ENCODE results near the gene RALGDS.
A peak's percentile ranks its signal among the peaks of the same experiment; 100 is the strongest.
"Not testable (repeated sequence)": the region's sequence is repeated elsewhere in the genome, so short reads cannot be mapped to it uniquely, and the experiment has no call there.

Gene RALGDS

DNA sequence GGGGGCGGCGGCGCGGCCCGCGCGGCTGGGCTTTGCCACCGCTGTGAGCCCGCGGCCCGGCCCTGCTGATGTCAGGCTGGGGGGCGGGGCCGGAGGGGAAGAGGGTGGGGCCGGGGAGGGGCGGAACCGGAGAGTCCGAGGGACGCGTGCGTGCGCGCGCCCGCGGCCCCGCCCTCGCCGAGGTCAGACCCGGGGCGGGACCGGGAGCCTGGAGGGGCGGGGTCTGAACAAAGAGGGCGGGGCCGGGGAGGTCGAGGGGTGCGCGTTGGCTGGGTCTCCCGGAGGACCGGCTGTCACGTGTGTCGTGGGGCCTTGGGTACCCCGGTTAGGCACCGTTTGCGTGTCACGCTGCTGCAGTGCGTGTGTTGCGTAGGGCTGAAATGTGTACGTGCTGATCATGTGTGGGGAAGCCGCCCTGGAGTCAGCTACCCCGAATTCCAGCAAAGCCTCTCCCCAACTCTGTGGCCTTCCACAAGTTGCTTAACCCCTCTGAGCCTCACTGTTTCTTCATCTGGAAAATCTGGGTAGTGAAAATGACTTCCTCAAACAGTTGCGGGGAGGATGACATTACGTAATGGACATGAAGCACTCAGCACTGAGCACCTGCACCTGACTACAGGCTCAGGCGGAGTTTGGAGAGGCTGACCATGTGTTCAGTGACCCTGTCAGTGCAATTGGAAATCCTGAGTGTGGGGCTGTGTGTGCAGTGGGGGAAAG is at the start of gene RALGDS:
RALGDS (minus strand) TSS at position 43 of the 717 bp plus-strand sequence. CDS start 86 bp downstream, outside the sequence.
- no peaks in the 10 kb centered on the region for H3K9me3 Mint-ChIP-seq
- H3K4me1 Mint-ChIP-seq: peaks cover 65% of the 10 kb centered on the region
- peaks cover 2% of the 10 kb centered on the region for H3K36me3 Mint-ChIP-seq (ENCODE audit: low read depth)
- H3K27me3 Mint-ChIP-seq: no peaks in the 10 kb centered on the region
- peak within 1 kb of the TSS; percentile 84 for H3K27ac Mint-ChIP-seq
- DNase-seq (peak; percentile 93), ATAC-seq (peak; percentile 75)
- peak within 1 kb of the TSS; percentile 76 for H3K4me3 Mint-ChIP-seq

GRCh38 chr9:133170716-133171115 is 49.7 kb upstream of the RALGDS start:
- Mint-ChIP-seq H3K27ac (no peak overlapping the region), H3K4me3 (no peak overlapping the region), H3K27me3 (peaks cover 4% of the 10 kb centered on the region), H3K4me1 (no peaks in the 10 kb centered on the region), H3K36me3 (ENCODE audit: low read depth) (no peaks in the 10 kb centered on the region), H3K9me3 (no peaks in the 10 kb centered on the region)
- DNase-seq: no peak
- no peak for ATAC-seq

DNA sequence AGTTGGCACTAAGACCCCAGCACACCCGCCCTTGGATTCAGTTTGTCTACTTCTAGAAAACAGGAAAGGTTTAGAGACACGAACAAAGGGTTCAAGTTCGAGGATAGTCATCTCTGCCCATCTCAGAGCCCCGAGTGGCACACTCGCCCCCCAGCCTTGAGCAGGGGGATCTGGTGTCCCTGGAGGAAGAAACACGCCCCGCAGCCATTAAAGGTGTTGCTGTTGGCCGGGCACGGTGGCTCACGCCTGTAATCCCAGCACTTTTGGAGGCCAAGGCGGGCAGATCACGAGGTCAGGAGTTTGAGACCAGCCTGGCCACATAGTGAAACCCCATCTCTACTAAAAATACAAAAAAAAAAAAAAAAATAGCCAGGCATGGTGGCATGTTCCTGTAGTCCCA is 48.6 kb upstream of the RALGDS start:
- not testable (repeated sequence) for H3K9me3 Mint-ChIP-seq; DNase-seq; H3K27me3 Mint-ChIP-seq; ATAC-seq; H3K36me3 Mint-ChIP-seq (ENCODE audit: low read depth); H3K4me1 Mint-ChIP-seq; H3K4me3 Mint-ChIP-seq; H3K27ac Mint-ChIP-seq

GRCh38 chr9:133169102-133169501 is 48.1 kb upstream of the RALGDS start:
- ATAC-seq (no peak), DNase-seq (no peak)
- Mint-ChIP-seq H3K9me3 (no peaks in the 10 kb centered on the region), H3K27me3 (peaks cover 8% of the 10 kb centered on the region), H3K27ac (no peak overlapping the region), H3K36me3 (ENCODE audit: low read depth) (no peaks in the 10 kb centered on the region), H3K4me1 (no peaks in the 10 kb centered on the region), H3K4me3 (no peak overlapping the region)

DNA sequence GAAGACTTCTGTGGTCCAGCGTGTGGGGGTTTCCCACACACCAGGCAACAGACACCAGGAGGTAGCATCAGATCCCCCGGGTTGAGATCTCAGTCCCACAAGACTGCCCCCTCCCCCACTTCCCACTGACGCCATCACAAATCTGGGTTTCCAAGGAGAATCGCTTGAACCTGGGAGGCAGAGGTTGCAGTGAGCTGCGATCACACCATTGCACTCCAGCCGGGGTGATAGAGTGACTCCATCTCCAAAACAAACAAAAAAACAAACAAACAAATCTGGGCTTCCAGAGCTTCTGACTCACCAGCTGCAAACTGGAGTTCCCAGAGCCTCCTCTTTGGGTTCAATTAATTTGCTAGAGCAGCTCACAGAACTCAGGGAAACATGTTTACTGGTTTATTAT is 47.4 kb upstream of the RALGDS start:
- Mint-ChIP-seq H3K36me3 (ENCODE audit: low read depth) (no peaks in the 10 kb centered on the region), H3K4me3 (no peak overlapping the region), H3K27ac (no peak overlapping the region), H3K9me3 (no peaks in the 10 kb centered on the region), H3K4me1 (peaks cover 2% of the 10 kb centered on the region), H3K27me3 (peaks cover 8% of the 10 kb centered on the region)
- ATAC-seq (no peak), DNase-seq (no peak)

GRCh38 chr9:133167769-133168168 is 46.7 kb upstream of the RALGDS start:
- no peak overlapping the region for H3K4me3 Mint-ChIP-seq
- DNase-seq (no peak), ATAC-seq (no peak)
- no peak overlapping the region for H3K27ac Mint-ChIP-seq
- peaks cover 8% of the 10 kb centered on the region for H3K27me3 Mint-ChIP-seq
- peaks cover 2% of the 10 kb centered on the region for H3K4me1 Mint-ChIP-seq
- no peaks in the 10 kb centered on the region for H3K9me3 Mint-ChIP-seq
- no peaks in the 10 kb centered on the region for H3K36me3 Mint-ChIP-seq (ENCODE audit: low read depth)

DNA sequence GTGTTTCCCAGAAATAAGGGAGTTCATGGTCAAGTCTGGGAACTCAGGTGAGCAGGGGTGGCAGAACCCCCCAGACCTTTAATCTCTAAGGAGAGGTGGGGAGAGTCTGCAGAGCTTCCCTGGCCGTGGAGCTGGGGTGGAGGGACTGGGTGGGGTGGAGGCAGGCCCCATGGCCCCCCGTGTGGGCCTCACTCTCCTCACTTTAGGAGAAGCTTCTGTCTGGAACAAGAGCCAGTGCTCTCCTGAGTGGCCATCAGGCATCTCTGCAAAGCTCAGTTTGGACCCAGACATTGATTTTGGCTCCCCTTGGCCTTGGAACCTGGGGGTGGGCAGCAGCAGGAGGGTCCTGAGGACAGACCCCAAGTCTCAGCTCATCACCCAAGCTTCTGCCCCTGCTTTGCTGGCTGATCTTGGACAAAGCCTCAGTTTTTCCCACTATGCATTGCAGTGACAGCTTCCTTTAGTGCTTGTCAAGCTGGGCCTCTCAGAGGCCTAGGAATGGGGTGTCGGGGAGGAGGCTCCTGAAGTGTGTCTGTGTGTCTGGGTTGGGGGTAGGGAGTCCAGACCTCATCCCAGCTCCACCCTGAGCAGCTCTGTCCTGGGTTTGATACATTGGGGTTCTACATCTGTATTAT is 46.2 kb upstream of the RALGDS start:
- Mint-ChIP-seq H3K27ac (no peak overlapping the region), H3K27me3 (peaks cover 8% of the 10 kb centered on the region), H3K4me3 (no peak overlapping the region), H3K36me3 (ENCODE audit: low read depth) (no peaks in the 10 kb centered on the region), H3K4me1 (peaks cover 2% of the 10 kb centered on the region), H3K9me3 (no peaks in the 10 kb centered on the region)
- DNase-seq (no peak), ATAC-seq (no peak)

- no peak for ATAC-seq
These were observed 45.4 kb upstream of the RALGDS start for GRCh38 chr9:133166392-133166791.

GRCh38 chr9:133165452-133165730 is 44.4 kb upstream of the RALGDS start:
- Mint-ChIP-seq H3K4me1 (peaks cover 2% of the 10 kb centered on the region), H3K36me3 (ENCODE audit: low read depth) (peaks cover 2% of the 10 kb centered on the region), H3K9me3 (no peaks in the 10 kb centered on the region), H3K27ac (no peak overlapping the region), H3K4me3 (no peak overlapping the region), H3K27me3 (peaks cover 6% of the 10 kb centered on the region)
- no peak for DNase-seq
- no peak for ATAC-seq

More at GRCh38 chr9:133166392-133166791, 45.4 kb upstream of the RALGDS start:
- Mint-ChIP-seq H3K36me3 (ENCODE audit: low read depth) (no peaks in the 10 kb centered on the region), H3K27me3 (peaks cover 6% of the 10 kb centered on the region), H3K9me3 (no peaks in the 10 kb centered on the region), H3K4me1 (peaks cover 2% of the 10 kb centered on the region), H3K4me3 (no peak overlapping the region), H3K27ac (no peak overlapping the region)
- DNase-seq: no peak

DNA sequence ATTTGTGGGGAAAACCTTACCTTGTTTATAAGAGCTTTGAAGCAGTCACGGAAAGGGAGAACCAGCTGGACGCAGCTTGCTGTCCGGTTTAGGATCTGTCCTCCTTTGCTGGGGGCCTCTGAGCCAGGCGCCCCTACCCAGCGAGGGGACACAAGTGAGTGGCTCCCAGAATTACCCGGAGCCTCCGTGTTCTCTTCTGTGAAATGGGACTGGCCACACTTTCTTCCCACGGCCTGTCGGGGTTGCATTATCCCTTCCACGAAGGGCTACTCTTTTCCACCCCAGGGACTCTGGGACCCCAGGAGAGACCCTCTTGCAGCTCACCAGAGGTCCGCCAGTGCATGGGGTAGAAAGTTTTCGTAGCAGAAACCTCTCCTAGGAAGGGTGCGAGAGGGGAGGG is 43.2 kb upstream of the RALGDS start:
- Mint-ChIP-seq H3K4me3 (peak overlapping the region; percentile 75), H3K27ac (no peak overlapping the region), H3K36me3 (ENCODE audit: low read depth) (peaks cover 2% of the 10 kb centered on the region), H3K9me3 (no peaks in the 10 kb centered on the region), H3K4me1 (peaks cover 2% of the 10 kb centered on the region), H3K27me3 (peaks cover 6% of the 10 kb centered on the region)
- ATAC-seq (no peak), DNase-seq (no peak)

DNA sequence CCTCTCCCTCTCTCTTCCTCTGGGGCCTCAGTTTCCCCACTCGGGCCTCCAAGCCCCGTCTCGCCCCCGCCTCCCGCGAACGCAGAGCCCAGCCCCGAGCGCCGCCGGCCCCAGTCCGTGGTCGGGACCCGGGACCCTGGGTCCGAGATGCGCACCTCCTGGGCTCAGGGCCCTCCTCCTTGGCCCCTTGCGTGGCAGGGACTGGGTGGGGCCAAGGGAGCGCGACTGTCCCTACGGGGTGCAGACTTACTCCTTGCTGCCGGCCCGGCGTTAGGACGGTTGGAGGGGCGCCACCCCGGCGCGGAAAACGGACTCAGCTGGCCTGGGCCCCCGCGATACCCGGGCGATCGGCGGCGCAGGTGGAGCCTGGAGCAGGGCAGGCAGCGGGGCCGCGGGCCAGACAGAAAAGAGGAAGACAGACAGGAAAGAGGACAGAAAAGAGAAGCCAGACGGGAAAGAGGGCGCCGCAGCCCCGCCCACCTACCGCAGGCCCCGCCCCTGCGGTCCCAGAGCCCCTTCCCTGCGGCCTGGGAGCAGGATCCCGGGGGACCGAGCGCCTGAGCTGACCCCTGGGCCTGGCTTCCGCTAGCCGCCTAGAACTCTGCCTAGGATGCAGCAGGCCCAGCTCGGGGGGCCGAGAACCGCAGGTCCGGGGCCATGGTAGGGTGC is 42.6 kb upstream of the RALGDS start, which contains the start of gene GBGT1:
GBGT1 (minus strand) TSS at position 411 of the 669 bp plus-strand sequence. CDS start 1,502 bp downstream, outside the sequence.
- H3K9me3 Mint-ChIP-seq: no peaks in the 10 kb centered on the region
- peaks cover 2% of the 10 kb centered on the region for H3K4me1 Mint-ChIP-seq
- ATAC-seq: peak; percentile 36
- H3K4me3 Mint-ChIP-seq: peak within 1 kb of the TSS; percentile 75
- H3K27me3 Mint-ChIP-seq: peaks cover 6% of the 10 kb centered on the region
- peaks cover 2% of the 10 kb centered on the region for H3K36me3 Mint-ChIP-seq (ENCODE audit: low read depth)
- H3K27ac Mint-ChIP-seq: no peak within 1 kb of the TSS
- peak; percentile 49 for DNase-seq

- H3K4me1 Mint-ChIP-seq: peaks cover 2% of the 10 kb centered on the region
- DNase-seq: no peak
- no peak for ATAC-seq
- H3K36me3 Mint-ChIP-seq (ENCODE audit: low read depth): peaks cover 2% of the 10 kb centered on the region
- peak overlapping the region; percentile 46 for H3K4me3 Mint-ChIP-seq
- H3K9me3 Mint-ChIP-seq: no peaks in the 10 kb centered on the region
- H3K27me3 Mint-ChIP-seq: peaks cover 6% of the 10 kb centered on the region
- no peak overlapping the region for H3K27ac Mint-ChIP-seq
These were observed 41.9 kb upstream of the RALGDS start for GRCh38 chr9:133162861-133163503.

DNA sequence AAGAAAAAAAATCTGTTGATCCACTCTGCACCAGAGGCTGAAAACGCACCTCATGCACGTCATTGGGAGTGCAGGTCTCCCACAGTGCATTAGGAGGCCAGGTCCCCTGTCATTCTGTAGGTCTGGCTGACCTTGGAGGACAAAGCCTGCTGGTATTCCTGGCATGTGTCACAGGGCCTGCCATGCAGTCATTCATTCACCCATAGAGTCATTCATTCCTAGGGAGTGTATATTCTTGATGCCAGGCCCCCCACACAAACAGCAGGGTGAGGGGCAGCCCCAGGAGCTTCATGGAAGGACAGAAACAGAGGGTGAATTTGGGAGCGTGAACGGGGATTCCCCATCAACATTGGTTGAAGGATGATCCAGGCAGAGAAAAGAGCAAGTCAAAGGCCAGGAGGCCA is 40.5 kb upstream of the RALGDS start:
- Mint-ChIP-seq H3K4me1 (peaks cover 2% of the 10 kb centered on the region), H3K27me3 (peaks cover 6% of the 10 kb centered on the region), H3K9me3 (no peaks in the 10 kb centered on the region), H3K36me3 (ENCODE audit: low read depth) (peaks cover 2% of the 10 kb centered on the region), H3K27ac (no peak overlapping the region), H3K4me3 (peak overlapping the region; percentile 4)
- no peak for DNase-seq
- no peak for ATAC-seq

DNA sequence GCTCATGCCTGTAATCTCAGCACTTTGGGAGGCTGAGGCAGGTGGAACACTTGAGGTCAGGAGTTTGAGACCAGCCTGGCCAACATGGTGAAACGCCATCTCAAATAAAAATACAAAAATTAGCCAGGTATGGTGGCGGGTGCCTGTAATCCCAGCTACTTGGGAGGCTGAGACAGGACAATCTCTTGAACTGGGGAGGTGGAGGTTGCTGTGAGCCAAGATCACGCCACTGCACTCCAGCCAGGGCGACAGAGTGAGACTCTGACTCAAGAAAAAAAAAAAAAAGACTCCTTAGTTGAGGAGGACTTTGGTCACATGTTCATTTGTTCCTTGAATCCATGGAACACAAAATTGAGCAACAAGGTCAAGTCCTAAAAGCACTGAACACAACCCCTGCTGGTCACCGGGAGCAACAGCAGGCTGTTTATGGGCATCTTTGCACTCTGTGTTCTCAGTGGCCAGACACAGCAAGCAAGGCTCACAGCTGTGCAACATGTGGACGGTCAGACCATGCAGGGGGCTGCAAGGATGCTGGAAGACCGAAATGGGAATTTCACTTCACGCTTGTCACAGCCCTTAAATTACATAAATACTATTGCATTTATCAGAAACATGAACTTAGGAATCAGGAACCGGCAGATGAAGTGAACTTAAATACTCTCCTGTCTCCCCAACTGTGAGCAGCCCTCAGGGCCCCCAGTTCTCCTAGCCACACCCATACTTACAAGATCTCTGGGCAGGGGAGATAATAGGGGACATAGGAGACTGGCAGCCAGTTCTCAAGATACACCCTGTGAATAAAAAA is 39.9 kb upstream of the RALGDS start:
- Mint-ChIP-seq H3K9me3 (no peaks in the 10 kb centered on the region), H3K4me3 (no peak overlapping the region), H3K36me3 (ENCODE audit: low read depth) (peaks cover 2% of the 10 kb centered on the region), H3K4me1 (peaks cover 2% of the 10 kb centered on the region), H3K27ac (no peak overlapping the region), H3K27me3 (peaks cover 6% of the 10 kb centered on the region)
- ATAC-seq (peak; percentile 71), DNase-seq (peak; percentile 35)

Data from activated naive CD8-positive, alpha-beta T cell treated with anti-CD3 and anti-CD28 coated beads, Interleukin-2, amount 50 U/mL, for 24 hours (primary cell).